GM19043 (cell line): Measurements from ENCODE around the gene STIL.
"Not testable (repeated sequence)": the region's sequence is repeated elsewhere in the genome, so short reads cannot be mapped to it uniquely, and the experiment has no call there.

Experiments used
- ATAC-seq: cut with Tn5 transposase; IDR thresholded peaks from one replicate; pipeline ENCODE4 v1.9.1; 2021; ENCODE audit warnings: low read depth; ENCODE audit not compliant: unreplicated experiment

The STIL gene

GRCh38 chr1:47323599-47324031 lies 9.7 kb upstream of the STIL start:
- ATAC-seq: no peak

- not testable (repeated sequence) for ATAC-seq
These were observed 6.0 kb upstream of the STIL start for GRCh38 chr1:47319968-47320367.

GRCh38 chr1:47317841-47318240 lies 3.9 kb upstream of the STIL start:
- ATAC-seq: no peak

GRCh38 chr1:47309427-47309826 lies 4.5 kb downstream of the STIL start:
- ATAC-seq: no peak

- no peak for ATAC-seq
These were observed 11.5 kb downstream of the STIL start for GRCh38 chr1:47302472-47302871.

- no peak for ATAC-seq
These were observed 15.8 kb downstream of the STIL start for GRCh38 chr1:47298025-47298699.

- no peak for ATAC-seq
These were observed 18.4 kb downstream of the STIL start for GRCh38 chr1:47295579-47295978.

GRCh38 chr1:47294863-47295262 lies 19.1 kb downstream of the STIL start:
- not testable (repeated sequence) for ATAC-seq

GRCh38 chr1:47288116-47288515 lies 25.8 kb downstream of the STIL start:
- ATAC-seq: not testable (repeated sequence)

GRCh38 chr1:47280142-47280541 lies 33.8 kb downstream of the STIL start:
- ATAC-seq: no peak

GRCh38 chr1:47276850-47277249 lies 37.1 kb downstream of the STIL start:
- no peak for ATAC-seq

GRCh38 chr1:47275811-47276210 lies 38.1 kb downstream of the STIL start:
- ATAC-seq: not testable (repeated sequence)

GRCh38 chr1:47265529-47265928 lies 48.4 kb downstream of the STIL start:
- not testable (repeated sequence) for ATAC-seq

- ATAC-seq: no peak
These were observed 51.0 kb downstream of the STIL start for GRCh38 chr1:47262787-47263413.

- no peak for ATAC-seq
These were observed 56.7 kb downstream of the STIL start for GRCh38 chr1:47257224-47257623.

GRCh38 chr1:47252795-47253194 lies 61.2 kb downstream of the STIL start:
- no peak for ATAC-seq

- no peak for ATAC-seq
These were observed 61.6 kb downstream of the STIL start for GRCh38 chr1:47252369-47252768.

- ATAC-seq: no peak
These were observed 64.2 kb downstream of the STIL start for GRCh38 chr1:47249755-47250154.

- ATAC-seq: no peak
These were observed 69.5 kb downstream of the STIL start for GRCh38 chr1:47244339-47244862.

GRCh38 chr1:47243910-47244309 lies 70.0 kb downstream of the STIL start:
- ATAC-seq: no peak

GRCh38 chr1:47241114-47242113 lies 72.5 kb downstream of the STIL start:
- no peak for ATAC-seq
